GM23338 (cell line): ENCODE data around the gene YIF1A. TPM values are rescaled to one million over a fixed set of nuclear protein-coding genes. Genes with fewer than 3 reads are reported as not detected.

Experiments used
- ATAC-seq: fragments of 200-7000 bp; cut with Tn5 transposase; 3 replicates; pipeline ENCODE4 v1.9.1; 2020
- DNase-seq: peaks from one replicate; pipeline ENCODE4 v3.0.0-alpha.2; 2015; ENCODE audit warnings: low spot score
- H2AFZ ChIP-seq: fragments of 200-600 bp; sonication (generic); 2 replicates; pipeline ENCODE4 v1.8.0; 2016; ENCODE audit warnings: antibody characterized with exemption, mild to moderate bottlenecking, moderate library complexity
- H3F3A ChIP-seq: fragments of 200-600 bp; sonication (generic); replicated peaks from 2 replicates; pipeline ENCODE4 v1.8.0; 2017; ENCODE audit warnings: antibody characterized with exemption, mixed run types, low read depth
- H3K27ac ChIP-seq: fragments of 200-600 bp; sonication (generic); 2 replicates; pipeline ENCODE4 v1.6.1; 2016; ENCODE audit warnings: low read depth
- H3K27me3 ChIP-seq: fragments of 200-600 bp; sonication (generic); 2 replicates; pipeline ENCODE4 v1.8.0; 2016; ENCODE audit warnings: mild to moderate bottlenecking, mixed run types, moderate library complexity; ENCODE audit not compliant: insufficient read depth
- H3K36me3 ChIP-seq: fragments of 200-600 bp; sonication (generic); 2 replicates; pipeline ENCODE4 v1.8.0; 2016; ENCODE audit warnings: mild to moderate bottlenecking; ENCODE audit not compliant: insufficient read depth
- H3K4me1 ChIP-seq: fragments of 200-600 bp; sonication (generic); 2 replicates; pipeline ENCODE4 v1.8.0; 2016; ENCODE audit warnings: mild to moderate bottlenecking, moderate library complexity; ENCODE audit not compliant: insufficient read depth
- H3K4me2 ChIP-seq: fragments of 200-600 bp; sonication (generic); 2 replicates; pipeline ENCODE4 v1.7.1; 2017; ENCODE audit warnings: mixed run types
- H3K4me3 ChIP-seq: fragments of 200-600 bp; sonication (generic); 2 replicates; pipeline ENCODE4 v1.6.1; 2016; ENCODE audit warnings: mixed run types
- H3K79me2 ChIP-seq: fragments of 200-600 bp; sonication (generic); replicated peaks from 2 replicates; pipeline ENCODE4 v1.8.0; 2017; ENCODE audit warnings: mild to moderate bottlenecking; ENCODE audit not compliant: insufficient read depth
- H3K9me2 ChIP-seq: fragments of 200-600 bp; sonication (generic); 2 replicates; pipeline ENCODE4 v1.8.0; 2017; ENCODE audit not compliant: insufficient read depth
- H4K20me1 ChIP-seq: fragments of 200-600 bp; sonication (generic); replicated peaks from 2 replicates; pipeline ENCODE4 v1.8.0; 2017; ENCODE audit warnings: mild to moderate bottlenecking; ENCODE audit not compliant: insufficient read depth
- H3K27ac Mint-ChIP-seq: 2 replicates; pipeline ENCODE4 v1.8.0; 2020; ENCODE audit warnings: inconsistent platforms, mild to moderate bottlenecking, moderate library complexity, mixed read lengths
- H3K27me3 Mint-ChIP-seq: 3 replicates; pipeline ENCODE4 v1.8.0; 2022; ENCODE audit warnings: low read depth, mild to moderate bottlenecking, moderate library complexity, mixed read lengths, inconsistent platforms; ENCODE audit not compliant: insufficient read depth, poor library complexity
- H3K36me3 Mint-ChIP-seq: 3 replicates; pipeline ENCODE4 v1.8.0; 2021; ENCODE audit warnings: low read depth, mild to moderate bottlenecking, inconsistent platforms, moderate library complexity, mixed read lengths
- H3K4me1 Mint-ChIP-seq: 3 replicates; pipeline ENCODE4 v1.8.0; 2020; ENCODE audit warnings: mild to moderate bottlenecking, inconsistent platforms, mixed read lengths
- H3K4me3 Mint-ChIP-seq: 3 replicates; pipeline ENCODE4 v1.8.0; 2021; ENCODE audit warnings: moderate library complexity, mild to moderate bottlenecking, inconsistent platforms, mixed read lengths
- H3K9me3 Mint-ChIP-seq: 3 replicates; pipeline ENCODE4 v1.8.0; 2020; ENCODE audit warnings: moderate library complexity, mild to moderate bottlenecking, inconsistent platforms, mixed read lengths
- CREB1 ChIP-seq: fragments of 250-450 bp; sonication (Bioruptor Pico); IDR thresholded peaks from 2 replicates; pipeline ENCODE4 v1.5.0; 2020; ENCODE audit warnings: low read depth, mild to moderate bottlenecking, moderate library complexity
- CTCF ChIP-seq, 2 experiments: fragments of 200-600 bp in 1 of 2; sonication (generic) in 1 of 2; conservative IDR thresholded peaks; 2 replicates each; pipeline versions ENCODE4 v1.5.1 to v1.6.1; 2016 to 2017; ENCODE audit warnings: antibody characterized with exemption in 2 of 2, low read depth in 2 of 2, mild to moderate bottlenecking in 2 of 2, moderate library complexity in 1 of 2
- ETS1 ChIP-seq: IDR thresholded peaks from 2 replicates; pipeline ENCODE4 v1.6.1; 2016; ENCODE audit warnings: antibody characterized with exemption
- NANOG ChIP-seq: IDR thresholded peaks from 2 replicates; pipeline ENCODE4 v1.6.1; 2016; ENCODE audit warnings: antibody characterized with exemption, borderline replicate concordance
- POLR2AphosphoS5 ChIP-seq: IDR thresholded peaks from 2 replicates; pipeline ENCODE4 v1.6.1; 2016; ENCODE audit warnings: antibody characterized with exemption, low read depth
- REST ChIP-seq: IDR thresholded peaks from one replicate; pipeline ENCODE4 v1.6.1; 2018; ENCODE audit warnings: antibody characterized with exemption; ENCODE audit not compliant: unreplicated experiment
- STAT1 ChIP-seq: IDR thresholded peaks from one replicate; pipeline ENCODE4 v1.6.1; 2016; ENCODE audit warnings: antibody characterized with exemption; ENCODE audit not compliant: unreplicated experiment
- ZNF114 ChIP-seq: fragments of 250-450 bp; sonication (Bioruptor Pico); IDR thresholded peaks from 2 replicates; pipeline ENCODE4 v1.5.0; 2020; ENCODE audit warnings: mild to moderate bottlenecking, moderate library complexity
- ZNF331 ChIP-seq: fragments of 250-450 bp; sonication (Bioruptor Pico); IDR thresholded peaks from 2 replicates; pipeline ENCODE4 v1.5.0; 2020; ENCODE audit warnings: low read depth, mild to moderate bottlenecking, moderate library complexity
- polyA plus RNA-seq: library from polyadenylated mRNA; unstranded; fragments of >200 nt; fragmentation: Nextera tagmentation; extraction: Ambion mirVana; gene quantifications from 2 replicates; pipeline ENCODE4 v1.2.1, GENCODE V29; 2016
- total RNA-seq: library from RNA; depleted of rRNA; stranded (reverse); fragments of >200 nt; shearing (Covaris generic); gene quantifications from 2 replicates; pipeline ENCODE4 v1.2.3, GENCODE V29; 2014

Gene YIF1A
- total and polyA plus RNA-seq, 2 experiments from 2014 or later, result 75.6 to 87.0 TPM

GRCh38 chr11:66287211-66287888, 1.6 kb downstream of the YIF1A start:
- DNase-seq (no peak), ATAC-seq (no peak)
- Mint-ChIP-seq H3K27ac (no peak overlapping the region), H3K9me3 (peaks cover 2% of the 10 kb centered on the region; the same call in 1 of the 3 replicates), H3K27me3 (peaks cover 35% of the 10 kb centered on the region), H3K36me3 (no peaks in the 10 kb centered on the region), H3K4me1 (peaks cover 23% of the 10 kb centered on the region), H3K4me3 (peak overlapping the region; percentile 94)
- peaks cover 25% of the 10 kb centered on the region; the same call in 1 of the 2 replicates for H3F3A ChIP-seq
- H3K36me3 ChIP-seq, result no peaks in the 10 kb centered on the region; the same call in 1 of the 2 replicates
- H3K4me1 ChIP-seq, result peaks cover 28% of the 10 kb centered on the region
- H3K4me2 ChIP-seq, result peak overlapping the region; percentile 95; the same call in 1 of the 2 replicates
- no peak overlapping the region for H2AFZ ChIP-seq
- no peak for TF ChIP-seq ETS1
- H3K27ac ChIP-seq, result no peak overlapping the region
- H3K27me3 ChIP-seq, result peaks cover 22% of the 10 kb centered on the region
- H3K9me2 ChIP-seq, result no peaks in the 10 kb centered on the region
- no peak overlapping the region for H3K4me3 ChIP-seq
- H4K20me1 ChIP-seq, result no peaks in the 10 kb centered on the region; the same call in none of the 2 replicates
- H3K79me2 ChIP-seq, result peaks cover 9% of the 10 kb centered on the region

GRCh38 chr11:66286699-66287098, 2.2 kb downstream of the YIF1A start:
- Histone ChIP-seq H2AFZ (no peak overlapping the region), H3K4me1 (peaks cover 28% of the 10 kb centered on the region), H3K79me2 (peaks cover 9% of the 10 kb centered on the region), H3K27me3 (peaks cover 16% of the 10 kb centered on the region), H3K9me2 (no peaks in the 10 kb centered on the region), H3F3A (peaks cover 25% of the 10 kb centered on the region; the same call in 1 of the 2 replicates), H3K36me3 (no peaks in the 10 kb centered on the region; the same call in 1 of the 2 replicates), H3K27ac (no peak overlapping the region), H3K4me3 (no peak overlapping the region), H4K20me1 (no peaks in the 10 kb centered on the region; the same call in none of the 2 replicates), H3K4me2 (no peak overlapping the region)
- H3K36me3 Mint-ChIP-seq, result no peaks in the 10 kb centered on the region
- ATAC-seq, result no peak
- peaks cover 27% of the 10 kb centered on the region for H3K4me1 Mint-ChIP-seq
- no peak for DNase-seq
- peaks cover 2% of the 10 kb centered on the region; the same call in 1 of the 3 replicates for H3K9me3 Mint-ChIP-seq
- H3K27ac Mint-ChIP-seq, result no peak overlapping the region
- peaks cover 35% of the 10 kb centered on the region for H3K27me3 Mint-ChIP-seq
- peak overlapping the region; percentile 21; the same call in 1 of the 3 replicates for H3K4me3 Mint-ChIP-seq
- no peak for TF ChIP-seq ZNF114 (CRISPR knock-in tag)
- TF ChIP-seq REST, result no peak
- no peak for TF ChIP-seq ZNF331 (CRISPR knock-in tag)
- TF ChIP-seq CTCF (conservative IDR thresholded peaks at IDR 0.05; ENCODE audit: low read depth in 2 of 2), result no peak
- no peak for TF ChIP-seq CREB1 (CRISPR knock-in tag)
- no peak for TF ChIP-seq NANOG
- TF ChIP-seq POLR2AphosphoS5, result no peak
- TF ChIP-seq STAT1, result no peak
- no peak for TF ChIP-seq ETS1
